ENCODE results near the gene STARD5.

DNA sequence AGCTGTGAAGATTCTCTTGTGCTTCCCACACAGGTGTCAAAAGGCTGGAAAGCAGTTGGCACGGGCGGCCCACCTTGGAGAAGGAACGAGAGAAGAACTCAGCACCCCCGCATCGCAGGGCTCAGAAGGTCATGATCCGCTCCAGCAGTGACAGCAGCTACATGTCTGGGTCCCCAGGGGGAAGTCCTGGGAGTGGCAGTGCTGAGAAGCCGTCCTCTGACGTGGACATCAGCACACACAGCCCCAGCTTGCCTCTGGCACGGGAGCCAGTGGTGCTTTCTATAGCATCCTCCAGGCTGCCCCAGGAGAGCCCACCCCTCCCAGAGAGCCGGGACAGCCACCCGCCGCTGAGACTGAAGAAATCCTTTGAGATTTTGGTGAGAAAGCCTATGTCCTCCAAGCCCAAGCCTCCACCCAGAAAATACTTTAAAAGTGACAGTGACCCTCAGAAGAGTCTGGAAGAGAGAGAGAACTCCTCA lies 31.4 kb downstream of the STARD5 start:
- no peak for TF ChIP-seq POLR2A (IDR thresholded peaks at IDR 0.05)
- TF ChIP-seq, protein P1, sequence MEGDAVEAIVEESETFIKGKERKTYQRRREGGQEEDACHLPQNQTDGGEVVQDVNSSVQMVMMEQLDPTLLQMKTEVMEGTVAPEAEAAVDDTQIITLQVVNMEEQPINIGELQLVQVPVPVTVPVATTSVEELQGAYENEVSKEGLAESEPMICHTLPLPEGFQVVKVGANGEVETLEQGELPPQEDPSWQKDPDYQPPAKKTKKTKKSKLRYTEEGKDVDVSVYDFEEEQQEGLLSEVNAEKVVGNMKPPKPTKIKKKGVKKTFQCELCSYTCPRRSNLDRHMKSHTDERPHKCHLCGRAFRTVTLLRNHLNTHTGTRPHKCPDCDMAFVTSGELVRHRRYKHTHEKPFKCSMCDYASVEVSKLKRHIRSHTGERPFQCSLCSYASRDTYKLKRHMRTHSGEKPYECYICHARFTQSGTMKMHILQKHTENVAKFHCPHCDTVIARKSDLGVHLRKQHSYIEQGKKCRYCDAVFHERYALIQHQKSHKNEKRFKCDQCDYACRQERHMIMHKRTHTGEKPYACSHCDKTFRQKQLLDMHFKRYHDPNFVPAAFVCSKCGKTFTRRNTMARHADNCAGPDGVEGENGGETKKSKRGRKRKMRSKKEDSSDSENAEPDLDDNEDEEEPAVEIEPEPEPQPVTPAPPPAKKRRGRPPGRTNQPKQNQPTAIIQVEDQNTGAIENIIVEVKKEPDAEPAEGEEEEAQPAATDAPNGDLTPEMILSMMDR (IDR thresholded peaks at IDR 0.05) = no peak

Data from tibial nerve (tissue), 3 donors.